PC-9 (cell line): Measurements from ENCODE around the gene ARHGAP24.

ENCODE experiments used
- CTCF ChIP-seq: fragments of 200-600 bp; sonication (generic); conservative IDR thresholded peaks from 2 replicates; pipeline ENCODE4 v1.6.1; 2017; ENCODE audit warnings: mixed run types, antibody characterized with exemption, mild to moderate bottlenecking, moderate library complexity
- EZH2 ChIP-seq: fragments of 200-600 bp; sonication (generic); IDR thresholded peaks from 2 replicates; pipeline ENCODE4 v1.8.0; 2017; ENCODE audit warnings: antibody characterized with exemption, low read depth

GRCh38 chr4:85522277-85522676 lies 47.3 kb downstream of the ARHGAP24 start:
- no peak for TF ChIP-seq CTCF
- TF ChIP-seq EZH2: no peak
